ENCODE data around the gene FARP1.

FARP1 gene

DNA sequence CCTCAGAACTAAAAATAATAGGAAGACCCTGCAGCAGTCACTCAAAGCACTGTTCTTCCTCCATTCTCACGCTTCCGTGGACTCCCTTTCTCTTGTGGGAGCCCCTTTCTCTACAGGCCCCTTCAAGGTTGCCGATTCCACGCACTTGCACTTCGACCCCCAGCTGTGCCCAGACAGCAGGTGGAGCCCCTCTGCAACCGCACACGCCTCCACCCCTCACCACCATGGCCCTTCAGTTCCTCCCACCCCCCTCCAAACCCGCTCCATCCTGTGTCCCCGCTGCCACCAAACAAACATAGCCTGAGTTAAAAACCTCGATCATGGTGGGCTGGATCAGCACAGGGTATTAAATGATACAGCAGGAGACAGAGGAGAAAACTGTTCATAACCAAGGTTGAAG is 331.4 kb downstream of the FARP1 start:
- no peak for DNase-seq

DNA sequence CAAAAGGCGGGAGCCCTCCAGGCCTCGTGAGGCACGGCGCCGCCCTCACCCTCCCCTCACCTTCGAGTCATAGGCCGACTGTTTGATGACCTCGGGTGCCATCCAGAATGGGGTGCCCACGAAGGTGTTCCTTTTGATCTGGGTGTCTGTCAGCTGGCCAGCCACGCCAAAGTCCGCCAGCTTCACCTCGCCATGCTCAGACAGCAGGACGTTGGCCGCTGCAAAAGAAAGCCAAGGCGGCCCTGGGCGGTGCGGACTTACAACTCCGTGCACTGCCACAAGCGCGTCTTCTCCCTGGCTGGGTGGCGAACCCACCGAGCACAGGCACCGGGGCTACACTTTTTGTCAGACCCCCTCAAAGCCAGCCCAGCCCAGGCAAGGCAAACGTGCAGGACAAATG is 331.9 kb downstream of the FARP1 start:
- DNase-seq: no peak

DNA sequence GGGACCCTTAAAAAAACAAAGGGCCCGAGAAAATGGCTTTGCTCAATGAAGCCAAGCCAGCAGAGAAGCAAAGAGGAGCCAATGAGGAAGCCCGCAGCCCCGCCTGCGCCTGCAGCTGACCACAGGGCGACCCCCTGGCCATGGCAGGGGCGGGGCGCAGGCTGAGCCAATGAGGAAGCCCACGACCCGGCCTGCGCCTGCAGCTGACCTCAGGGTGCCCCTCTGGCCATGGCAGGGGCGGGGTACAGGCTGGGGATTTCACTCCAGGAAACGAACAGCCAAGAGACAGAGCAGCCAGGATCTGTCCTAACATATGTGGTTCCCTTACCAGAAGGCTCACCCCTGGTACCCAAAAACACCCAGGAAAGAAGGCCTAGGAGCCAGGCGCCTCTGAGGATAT is 332.6 kb downstream of the FARP1 start:
- no peak for DNase-seq

DNA sequence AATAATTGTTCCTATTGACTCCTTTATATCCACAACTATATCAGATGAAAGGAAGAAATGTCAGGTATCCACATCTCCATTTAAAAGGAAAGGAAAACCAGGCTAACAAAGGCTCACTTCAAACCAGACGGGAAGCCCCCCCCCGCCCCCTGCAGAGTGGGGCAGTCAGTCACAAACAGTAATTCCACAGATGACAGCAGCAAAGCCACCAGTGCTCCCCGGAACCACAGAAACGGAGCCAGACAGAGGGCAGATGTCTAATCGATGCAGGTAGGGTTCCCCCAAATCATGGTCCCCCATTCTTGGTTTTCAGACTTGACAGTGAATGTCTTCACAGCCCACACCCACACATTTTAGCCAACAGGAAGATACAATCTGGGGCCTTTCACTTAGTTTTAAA is 333.2 kb downstream of the FARP1 start:
- DNase-seq: no peak

DNA sequence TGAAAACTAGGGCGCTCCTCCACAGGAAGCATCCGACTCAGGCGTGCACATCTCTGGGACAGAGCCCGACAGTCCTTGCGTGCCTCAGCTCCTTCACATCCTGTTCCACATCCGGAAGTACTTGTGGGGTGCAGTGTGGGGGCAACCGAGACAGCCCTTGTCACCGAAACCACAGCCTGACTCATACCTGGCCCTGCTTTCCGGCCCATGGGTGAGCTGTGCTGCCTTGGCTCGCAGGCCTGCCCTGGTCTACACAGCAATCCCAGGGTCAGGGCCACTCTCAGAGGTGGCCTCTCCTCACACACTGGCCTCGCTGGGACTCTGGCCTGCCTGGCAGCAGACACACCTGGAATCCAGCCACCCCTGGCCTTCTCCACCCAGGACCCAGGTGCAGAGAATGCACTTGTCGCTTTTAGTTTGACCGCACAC is 333.7 kb downstream of the FARP1 start:
- no peak for DNase-seq

DNA sequence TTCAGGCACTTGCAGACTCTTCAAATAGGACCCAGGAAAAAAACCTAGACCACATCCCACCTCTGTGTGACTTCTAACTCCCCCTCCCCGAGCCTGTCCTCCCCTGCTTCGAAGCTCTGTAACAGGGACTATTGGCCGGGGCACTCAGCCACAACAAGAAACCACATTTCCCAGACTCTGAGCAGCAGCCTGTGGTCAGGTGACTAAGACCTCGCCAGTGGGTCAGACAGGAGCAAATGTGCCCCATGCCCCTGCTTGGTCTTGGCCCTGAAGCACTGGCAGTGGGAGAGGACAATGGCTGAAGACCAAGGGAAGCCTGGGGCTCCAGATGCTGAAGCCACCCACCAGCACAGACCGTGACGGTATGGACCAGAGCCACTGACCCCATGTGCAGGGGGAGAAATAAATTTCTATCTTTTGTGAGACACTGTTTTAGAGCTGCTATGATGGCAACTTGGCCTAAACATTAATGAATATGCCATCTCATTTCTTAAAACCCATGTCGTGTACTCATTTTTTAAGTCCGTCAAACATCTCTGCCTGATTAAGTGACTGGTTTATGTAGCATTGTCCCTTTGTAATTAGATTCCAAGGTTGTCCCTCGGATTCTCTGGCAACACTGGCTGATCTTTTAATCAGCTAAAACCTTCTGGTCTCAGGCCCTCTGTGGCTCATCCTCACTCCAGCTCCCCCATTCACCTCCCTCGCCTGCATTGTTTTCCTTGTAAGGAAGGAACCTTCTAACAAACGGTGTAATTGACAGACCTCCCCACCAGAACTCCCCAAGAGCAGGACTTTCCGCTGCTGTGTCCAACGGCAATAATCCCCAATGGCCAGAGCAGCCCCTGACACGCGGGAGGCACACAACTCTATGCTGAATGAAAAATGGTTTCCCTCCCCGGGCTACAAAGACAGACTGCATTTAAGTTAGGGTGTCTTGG is 335.6 kb downstream of the FARP1 start:
- no peak for DNase-seq

DNA sequence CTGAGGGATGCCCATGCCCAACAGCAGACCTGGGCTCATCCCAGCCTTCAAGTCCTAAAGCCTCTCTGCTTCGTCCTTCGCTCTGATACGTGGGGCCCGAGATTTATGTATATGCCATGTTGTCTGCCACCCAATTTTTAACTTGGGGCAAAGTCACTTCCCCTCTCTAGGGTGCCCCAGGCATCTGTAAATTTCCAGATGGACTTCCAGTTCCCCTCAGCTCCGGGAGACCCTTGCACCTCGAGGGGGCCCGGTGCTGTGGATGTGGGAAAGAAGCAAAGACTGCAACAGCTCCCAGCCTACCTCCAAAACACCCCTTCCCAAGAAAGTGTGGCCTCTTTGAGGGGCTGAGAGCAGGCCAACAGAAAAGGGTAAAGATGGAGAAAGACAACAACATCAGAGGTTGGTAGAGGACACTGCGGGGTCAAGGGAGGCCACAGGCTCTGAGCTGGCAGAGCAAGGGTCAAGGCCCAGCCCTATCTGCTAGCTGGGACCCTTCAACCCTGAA is 336.7 kb downstream of the FARP1 start:
- DNase-seq: no peak

DNA sequence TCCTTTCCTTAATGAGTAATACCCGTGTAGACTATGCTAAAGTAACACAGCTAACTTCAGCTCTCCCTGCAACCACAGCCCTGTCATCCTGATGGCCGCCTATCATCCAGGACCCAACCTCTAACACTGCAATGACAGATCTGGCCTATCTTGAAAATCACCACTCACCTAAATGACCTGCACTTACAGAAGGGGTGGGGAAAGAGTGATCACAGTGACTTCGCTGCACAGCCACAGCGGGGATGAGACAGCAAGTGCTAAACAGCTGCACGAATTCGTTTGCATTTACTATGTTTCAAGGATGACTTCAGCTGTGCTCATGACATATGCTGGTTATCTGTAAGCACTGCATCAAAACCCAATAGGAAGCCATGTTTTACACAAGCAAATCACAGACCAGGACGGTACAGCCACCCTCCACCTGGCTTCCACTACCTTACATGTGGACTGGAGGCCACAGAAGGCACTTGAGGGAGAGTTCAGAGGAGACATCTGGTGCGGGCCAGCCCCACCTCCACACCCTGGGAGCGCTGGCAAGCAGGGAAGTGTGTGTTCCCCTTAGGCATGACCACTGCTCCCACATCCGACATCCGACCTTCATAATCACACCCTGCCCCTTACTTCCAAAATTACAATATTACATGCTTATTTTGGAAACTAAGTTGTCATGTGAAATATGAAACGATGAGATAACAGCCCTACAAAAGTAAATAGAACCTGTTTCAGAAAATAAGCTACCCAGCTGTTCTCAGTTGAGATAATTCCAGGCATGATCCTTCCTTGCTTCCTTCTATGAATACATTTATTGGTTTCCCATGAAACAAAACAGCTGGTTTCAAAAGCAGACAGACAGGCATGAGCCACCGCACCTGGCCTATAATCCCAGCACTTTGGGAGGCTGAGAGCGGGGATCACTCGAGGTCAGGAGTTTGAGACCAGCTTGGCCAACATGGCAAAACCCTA is 338.3 kb downstream of the FARP1 start:
- DNase-seq: no peak

DNA sequence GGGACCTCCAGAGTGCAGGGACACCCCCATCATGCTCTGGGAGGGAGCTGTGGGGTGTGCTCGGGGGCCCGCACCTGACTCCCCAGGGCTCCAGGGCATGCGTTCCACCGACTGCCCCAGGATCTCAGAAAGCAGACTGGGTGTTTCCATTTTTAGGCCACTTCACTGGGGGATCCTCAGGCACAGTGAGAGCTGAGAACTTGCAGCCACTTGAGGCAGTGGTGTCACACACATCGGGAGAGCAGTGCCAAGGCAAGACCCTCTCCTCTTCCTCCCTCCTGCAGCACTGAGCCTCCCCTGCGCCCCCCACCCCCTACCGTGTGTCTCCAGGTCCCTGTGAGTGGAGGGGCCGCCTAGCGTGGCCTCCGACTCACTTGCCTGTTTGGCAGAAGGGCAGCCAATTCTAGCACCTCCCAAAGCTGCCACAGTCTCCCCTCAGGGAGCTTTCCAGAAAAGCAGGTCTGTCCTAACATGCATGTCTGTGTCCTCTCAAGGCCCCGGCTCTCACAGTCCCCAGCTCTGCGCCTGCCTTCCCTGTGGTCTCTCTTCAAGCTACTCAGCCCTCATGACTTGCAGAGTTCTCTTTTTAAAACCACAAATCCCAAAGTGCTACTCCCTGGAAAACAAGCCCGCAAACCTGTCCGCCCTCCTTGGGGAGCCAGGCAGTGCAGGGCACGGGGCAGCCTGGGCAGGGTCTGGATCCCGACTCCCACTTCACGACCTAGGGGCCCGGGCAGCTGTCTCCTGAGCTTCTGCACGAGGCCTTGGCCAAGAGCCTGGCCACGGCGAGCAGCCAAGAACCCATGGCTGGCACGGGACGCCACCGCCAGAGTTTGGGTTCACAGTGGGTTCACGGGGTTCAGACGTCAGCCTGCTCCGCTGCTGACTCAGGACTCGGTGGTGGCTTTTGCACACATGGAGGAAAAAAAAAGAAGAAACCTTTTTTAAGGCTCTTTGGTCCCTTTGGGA is 339.9 kb downstream of the FARP1 start:
- no peak for DNase-seq

DNA sequence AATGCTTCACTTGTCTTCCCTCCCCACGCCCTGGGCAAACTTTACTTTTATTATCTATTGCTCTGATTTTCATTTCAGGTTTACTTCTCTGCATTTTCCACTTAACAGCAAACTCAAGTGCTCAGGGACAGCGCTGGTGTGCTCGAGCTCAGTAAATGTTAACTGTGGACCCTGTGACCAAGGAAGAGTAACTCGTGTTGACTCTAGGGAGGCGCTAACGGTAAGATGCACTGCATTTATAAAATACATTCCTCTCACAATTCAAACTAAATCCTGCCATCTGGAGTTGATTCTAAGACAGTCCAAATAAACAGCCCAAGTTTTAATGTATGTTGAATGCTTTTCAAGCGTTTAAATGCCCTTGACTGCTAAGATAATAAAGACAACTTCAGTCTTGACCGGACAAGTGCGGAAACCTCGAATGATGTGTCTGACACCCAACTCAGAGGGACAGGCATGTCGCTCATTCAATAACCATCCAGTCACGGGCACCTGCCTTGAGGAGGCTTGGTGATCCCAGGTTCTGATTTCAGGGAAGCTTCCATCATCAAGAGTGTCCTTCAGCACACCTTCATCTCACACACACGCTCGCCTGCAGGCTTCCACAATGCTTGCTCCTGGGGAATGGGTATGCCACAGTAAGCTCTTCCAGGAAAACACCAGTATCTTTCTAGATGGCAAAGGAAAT is 340.9 kb downstream of the FARP1 start:
- no peak for DNase-seq

DNA sequence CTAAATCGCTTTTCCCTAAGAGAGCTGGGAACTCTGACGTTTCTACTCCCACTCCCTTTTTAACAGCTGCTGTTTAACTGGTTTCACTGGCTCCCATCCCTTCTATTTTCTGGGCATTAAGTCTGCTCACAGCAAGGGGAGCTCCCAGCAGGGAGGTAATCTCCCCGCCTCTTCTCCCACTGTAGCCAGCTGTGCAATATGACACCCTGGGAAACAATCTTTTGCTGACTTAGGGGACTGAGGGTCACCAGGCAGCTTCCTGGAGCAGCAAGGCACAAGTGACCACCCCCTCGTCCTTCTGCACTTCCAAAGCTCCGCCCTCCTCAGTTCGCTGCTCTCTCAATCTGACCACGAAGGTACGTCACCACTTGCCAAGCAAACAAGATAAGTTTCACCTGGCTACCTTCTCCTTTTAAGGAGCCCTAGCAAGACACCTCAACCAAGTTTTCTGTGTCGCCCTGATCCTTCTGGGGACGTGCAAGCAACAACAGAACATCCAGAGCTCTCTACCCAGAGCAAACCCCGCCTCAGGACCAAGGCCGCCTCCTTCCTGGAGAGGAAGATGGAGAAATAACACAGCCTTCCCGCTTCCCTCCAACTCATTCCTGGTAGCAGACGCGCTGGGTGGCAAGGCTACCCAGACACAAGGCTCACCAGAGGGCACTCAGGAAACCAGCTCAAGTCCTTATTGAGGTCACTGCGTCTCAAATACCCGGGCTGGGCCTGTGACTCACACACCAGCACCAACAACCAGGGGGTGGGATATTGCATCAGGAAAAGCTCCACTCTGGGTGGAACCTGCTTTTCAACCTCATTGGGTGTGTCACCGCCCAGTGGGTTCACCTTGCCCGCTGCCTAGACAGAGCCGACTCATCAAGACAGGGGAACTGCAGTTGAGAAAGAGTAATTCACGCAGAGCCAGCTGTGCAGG is 341.7 kb downstream of the FARP1 start:
- no peak for DNase-seq

DNA sequence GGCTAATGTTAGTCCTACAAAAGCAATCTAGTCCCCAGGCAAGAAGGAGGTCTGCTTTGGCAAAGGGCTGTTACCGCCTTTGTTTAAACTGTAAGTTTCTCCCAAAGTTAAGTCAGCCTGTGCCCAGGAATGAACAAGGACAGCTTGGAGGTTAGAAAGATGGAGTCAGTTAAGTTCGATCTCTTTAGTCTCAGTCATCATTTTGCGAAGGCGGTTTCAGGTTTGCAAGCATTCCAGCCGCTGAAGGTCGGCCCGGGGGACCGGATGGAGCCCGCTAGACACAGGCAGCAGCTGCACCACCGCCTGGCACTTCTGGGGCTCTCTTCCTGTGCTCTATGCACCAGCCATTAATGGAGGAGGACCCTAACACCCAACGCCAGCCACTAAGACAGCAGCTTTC is 342.7 kb downstream of the FARP1 start:
- no peak for DNase-seq

DNA sequence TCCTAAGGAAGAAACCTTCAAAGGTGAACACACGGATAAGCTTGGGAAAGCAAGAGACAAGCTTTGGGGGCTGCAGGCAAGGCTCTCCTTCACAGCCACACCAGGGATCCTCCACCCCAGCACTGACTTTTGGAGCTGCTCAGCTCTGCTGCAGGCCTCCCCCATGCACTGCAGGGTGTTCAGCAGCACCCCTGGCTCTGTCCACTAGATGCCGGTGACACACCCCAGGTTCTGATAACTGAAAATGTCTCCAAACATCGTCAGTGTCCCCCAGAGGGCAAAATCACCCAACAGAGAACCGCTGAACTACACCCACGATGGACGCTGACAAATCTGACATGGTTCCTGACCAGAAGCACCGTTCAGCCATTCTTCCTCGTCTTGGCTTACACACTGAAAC is 343.5 kb downstream of the FARP1 start:
- no peak for DNase-seq

DNA sequence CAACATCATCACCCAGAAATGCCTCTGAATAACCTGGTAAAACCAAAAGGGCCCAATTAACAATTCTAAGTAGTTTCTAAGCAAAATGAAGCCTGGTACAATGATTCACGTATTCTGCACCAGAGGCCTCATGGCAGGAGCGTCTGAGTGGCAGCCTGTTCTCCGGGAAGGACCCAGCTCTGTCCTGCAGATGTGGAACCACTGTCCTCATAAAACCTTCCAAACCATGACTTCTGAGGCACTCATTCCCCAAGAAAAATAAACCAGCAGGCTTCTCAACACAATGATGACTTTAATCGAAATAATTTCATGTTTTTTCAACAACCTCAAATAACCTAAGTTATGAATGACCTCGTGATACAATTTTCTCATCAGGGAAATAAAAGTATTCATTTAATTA is 344.1 kb downstream of the FARP1 start:
- DNase-seq: no peak

DNA sequence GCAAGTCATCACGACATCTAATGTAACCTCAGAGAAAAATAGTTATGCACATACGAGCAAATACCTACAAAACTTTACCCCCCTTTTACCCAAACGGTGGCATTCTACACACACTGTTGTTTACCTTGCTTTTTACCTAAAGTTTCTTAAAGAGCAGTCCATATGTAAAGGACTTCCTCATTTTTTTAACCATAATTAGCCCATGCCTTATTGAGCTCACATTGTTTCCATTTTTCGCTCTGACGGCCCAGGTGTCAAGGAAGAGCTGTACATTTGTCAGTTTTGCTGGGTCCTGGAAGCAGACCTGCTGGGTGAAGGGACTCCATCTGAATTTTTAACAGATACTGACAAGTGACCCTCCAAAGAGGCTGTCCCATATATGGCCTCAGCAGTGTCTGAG is 344.6 kb downstream of the FARP1 start:
- DNase-seq: no peak

DNA sequence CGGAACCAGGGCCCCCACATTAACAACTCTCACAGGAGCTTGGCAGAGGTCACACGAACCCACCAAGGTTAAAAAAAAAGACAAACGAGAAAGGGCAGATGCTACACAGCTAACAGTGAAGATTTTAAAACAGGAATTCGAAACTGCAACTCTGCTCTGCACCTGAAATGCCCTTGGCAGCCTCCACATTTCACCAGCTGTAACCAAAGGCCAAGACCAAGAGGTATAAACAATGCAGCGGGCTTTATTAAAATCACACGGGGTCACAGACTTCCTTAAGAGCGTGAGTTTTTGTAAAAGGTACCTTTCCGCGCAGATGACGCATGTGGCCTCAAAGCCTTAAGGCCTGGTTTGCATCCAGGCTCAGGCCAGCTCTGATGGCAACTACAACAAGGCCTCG is 345.8 kb downstream of the FARP1 start:
- DNase-seq: no peak

DNA sequence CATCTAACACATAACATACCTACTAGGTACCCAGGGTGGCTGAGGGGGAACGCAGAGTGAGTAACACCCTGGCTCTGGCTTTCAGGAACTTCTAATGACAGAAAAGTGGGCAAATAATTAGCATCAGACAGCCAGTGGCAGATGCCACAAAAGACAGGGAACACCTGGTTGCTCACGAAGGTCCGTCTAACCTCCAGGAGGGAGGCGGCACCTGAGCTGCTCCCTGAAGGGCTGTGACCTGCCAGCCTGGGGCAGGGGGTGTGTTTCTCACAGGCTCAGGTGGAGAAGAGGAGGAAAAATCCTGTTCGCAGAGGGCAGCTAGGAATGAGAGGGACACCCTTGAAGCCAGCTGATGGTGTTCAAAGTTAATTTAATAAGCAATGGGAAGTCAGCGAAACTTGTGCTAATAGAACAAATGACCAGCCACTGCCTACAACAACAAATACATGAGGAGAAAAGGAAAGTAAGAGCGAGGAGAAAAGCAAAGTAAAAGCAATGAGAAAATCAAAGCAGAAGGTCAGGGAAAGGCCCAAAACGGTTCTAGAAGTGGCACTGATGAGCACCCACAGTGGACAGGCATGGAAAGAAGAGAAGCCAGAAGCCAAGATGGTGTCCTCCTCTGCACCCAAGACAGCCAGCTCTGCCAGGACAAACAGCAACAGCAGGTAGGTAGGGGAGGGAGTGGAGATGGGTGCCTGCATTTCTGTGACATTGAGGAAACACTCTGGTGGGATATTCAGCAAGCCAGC is 346.7 kb downstream of the FARP1 start:
- no peak for DNase-seq

DNA sequence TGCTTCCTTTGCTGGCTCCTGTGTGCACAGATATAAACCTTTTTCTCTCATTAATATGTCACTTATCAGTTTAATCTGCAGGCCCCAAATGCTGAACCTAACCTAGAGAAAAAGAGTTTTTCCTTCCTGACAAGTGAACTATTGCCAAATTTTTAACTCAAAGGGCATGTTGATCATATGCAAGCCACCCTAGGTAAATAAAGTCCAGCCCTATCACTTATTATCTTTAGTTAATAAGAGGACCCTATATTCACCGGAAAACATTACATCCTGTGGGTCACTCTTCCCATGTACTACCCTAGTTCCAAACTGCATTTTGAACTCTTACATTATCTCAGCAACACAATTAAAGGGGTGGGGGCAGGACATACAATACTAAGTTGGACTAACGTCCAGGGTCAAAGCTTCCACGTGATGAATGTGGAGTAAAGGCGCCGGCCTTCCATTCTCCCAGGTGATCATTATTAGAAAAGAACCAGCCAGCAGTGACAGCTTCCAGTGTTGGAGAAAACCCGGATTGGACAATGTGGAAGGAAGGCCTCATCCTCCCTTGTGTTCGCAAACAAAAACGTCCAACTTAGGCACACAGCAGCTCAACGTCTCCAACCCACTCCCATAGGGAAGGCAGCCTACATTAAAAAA is 347.4 kb downstream of the FARP1 start:
- DNase-seq: no peak

DNA sequence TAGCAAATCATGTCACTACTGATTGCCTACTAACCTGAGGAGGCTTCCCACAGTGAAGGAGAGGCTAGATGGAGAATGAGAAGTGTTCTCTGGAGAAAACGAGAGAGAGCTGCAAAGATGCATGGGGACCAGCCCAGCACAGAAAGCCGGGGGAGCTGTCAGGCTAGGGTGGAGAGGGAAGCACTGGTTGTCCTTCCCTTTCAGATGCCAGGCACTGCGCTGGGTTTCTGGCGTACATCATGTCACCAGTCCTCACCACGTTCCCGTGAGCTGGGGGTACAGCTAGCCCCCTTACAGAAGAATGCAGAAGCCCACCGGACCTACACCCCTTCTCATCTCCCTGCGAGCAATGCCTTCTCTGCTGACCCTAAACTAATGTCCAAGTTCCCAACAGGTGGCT is 348.0 kb downstream of the FARP1 start:
- no peak for DNase-seq
